GM23338 (cell line): ENCODE measurements around the gene SLC9C1. TPM values are rescaled to one million over a fixed set of nuclear protein-coding genes. Genes with fewer than 3 reads are reported as not detected.

Experiments used
- ATAC-seq: fragments of 200-7000 bp; cut with Tn5 transposase; 3 replicates; pipeline ENCODE4 v1.9.1; 2020
- DNase-seq: peaks from one replicate; pipeline ENCODE4 v3.0.0-alpha.2; 2015; ENCODE audit warnings: low spot score
- H2AFZ ChIP-seq: fragments of 200-600 bp; sonication (generic); 2 replicates; pipeline ENCODE4 v1.8.0; 2016; ENCODE audit warnings: antibody characterized with exemption, mild to moderate bottlenecking, moderate library complexity
- H3F3A ChIP-seq: fragments of 200-600 bp; sonication (generic); replicated peaks from 2 replicates; pipeline ENCODE4 v1.8.0; 2017; ENCODE audit warnings: antibody characterized with exemption, mixed run types, low read depth
- H3K27ac ChIP-seq: fragments of 200-600 bp; sonication (generic); 2 replicates; pipeline ENCODE4 v1.6.1; 2016; ENCODE audit warnings: low read depth
- H3K27me3 ChIP-seq: fragments of 200-600 bp; sonication (generic); 2 replicates; pipeline ENCODE4 v1.8.0; 2016; ENCODE audit warnings: mild to moderate bottlenecking, mixed run types, moderate library complexity; ENCODE audit not compliant: insufficient read depth
- H3K36me3 ChIP-seq: fragments of 200-600 bp; sonication (generic); 2 replicates; pipeline ENCODE4 v1.8.0; 2016; ENCODE audit warnings: mild to moderate bottlenecking; ENCODE audit not compliant: insufficient read depth
- H3K4me1 ChIP-seq: fragments of 200-600 bp; sonication (generic); 2 replicates; pipeline ENCODE4 v1.8.0; 2016; ENCODE audit warnings: mild to moderate bottlenecking, moderate library complexity; ENCODE audit not compliant: insufficient read depth
- H3K4me2 ChIP-seq: fragments of 200-600 bp; sonication (generic); 2 replicates; pipeline ENCODE4 v1.7.1; 2017; ENCODE audit warnings: mixed run types
- H3K4me3 ChIP-seq: fragments of 200-600 bp; sonication (generic); 2 replicates; pipeline ENCODE4 v1.6.1; 2016; ENCODE audit warnings: mixed run types
- H3K79me2 ChIP-seq: fragments of 200-600 bp; sonication (generic); replicated peaks from 2 replicates; pipeline ENCODE4 v1.8.0; 2017; ENCODE audit warnings: mild to moderate bottlenecking; ENCODE audit not compliant: insufficient read depth
- H3K9me2 ChIP-seq: fragments of 200-600 bp; sonication (generic); 2 replicates; pipeline ENCODE4 v1.8.0; 2017; ENCODE audit not compliant: insufficient read depth
- H4K20me1 ChIP-seq: fragments of 200-600 bp; sonication (generic); replicated peaks from 2 replicates; pipeline ENCODE4 v1.8.0; 2017; ENCODE audit warnings: mild to moderate bottlenecking; ENCODE audit not compliant: insufficient read depth
- H3K27ac Mint-ChIP-seq: 2 replicates; pipeline ENCODE4 v1.8.0; 2020; ENCODE audit warnings: inconsistent platforms, mild to moderate bottlenecking, moderate library complexity, mixed read lengths
- H3K27me3 Mint-ChIP-seq: 3 replicates; pipeline ENCODE4 v1.8.0; 2022; ENCODE audit warnings: low read depth, mild to moderate bottlenecking, moderate library complexity, mixed read lengths, inconsistent platforms; ENCODE audit not compliant: insufficient read depth, poor library complexity
- H3K36me3 Mint-ChIP-seq: 3 replicates; pipeline ENCODE4 v1.8.0; 2021; ENCODE audit warnings: low read depth, mild to moderate bottlenecking, inconsistent platforms, moderate library complexity, mixed read lengths
- H3K4me1 Mint-ChIP-seq: 3 replicates; pipeline ENCODE4 v1.8.0; 2020; ENCODE audit warnings: mild to moderate bottlenecking, inconsistent platforms, mixed read lengths
- H3K4me3 Mint-ChIP-seq: 3 replicates; pipeline ENCODE4 v1.8.0; 2021; ENCODE audit warnings: moderate library complexity, mild to moderate bottlenecking, inconsistent platforms, mixed read lengths
- H3K9me3 Mint-ChIP-seq: 3 replicates; pipeline ENCODE4 v1.8.0; 2020; ENCODE audit warnings: moderate library complexity, mild to moderate bottlenecking, inconsistent platforms, mixed read lengths
- ETS1 ChIP-seq: IDR thresholded peaks from 2 replicates; pipeline ENCODE4 v1.6.1; 2016; ENCODE audit warnings: antibody characterized with exemption
- EZH2phosphoT487 ChIP-seq: fragments of 200-600 bp; sonication (generic); IDR thresholded peaks from one replicate; pipeline ENCODE4 v1.8.1; 2018; ENCODE audit warnings: antibody characterized with exemption; ENCODE audit not compliant: unreplicated experiment
- JUNB ChIP-seq: IDR thresholded peaks from one replicate; pipeline ENCODE4 v1.6.1; 2016; ENCODE audit warnings: antibody characterized with exemption; ENCODE audit not compliant: unreplicated experiment
- POLR2AphosphoS5 ChIP-seq: IDR thresholded peaks from 2 replicates; pipeline ENCODE4 v1.6.1; 2016; ENCODE audit warnings: antibody characterized with exemption, low read depth
- REST ChIP-seq: IDR thresholded peaks from one replicate; pipeline ENCODE4 v1.6.1; 2018; ENCODE audit warnings: antibody characterized with exemption; ENCODE audit not compliant: unreplicated experiment
- STAT1 ChIP-seq: IDR thresholded peaks from one replicate; pipeline ENCODE4 v1.6.1; 2016; ENCODE audit warnings: antibody characterized with exemption; ENCODE audit not compliant: unreplicated experiment
- ZNF114 ChIP-seq: fragments of 250-450 bp; sonication (Bioruptor Pico); IDR thresholded peaks from 2 replicates; pipeline ENCODE4 v1.5.0; 2020; ENCODE audit warnings: mild to moderate bottlenecking, moderate library complexity
- ZNF331 ChIP-seq: fragments of 250-450 bp; sonication (Bioruptor Pico); IDR thresholded peaks from 2 replicates; pipeline ENCODE4 v1.5.0; 2020; ENCODE audit warnings: low read depth, mild to moderate bottlenecking, moderate library complexity
- ZNF462 ChIP-seq: fragments of 250-450 bp; sonication (Bioruptor Pico); IDR thresholded peaks from 2 replicates; pipeline ENCODE4 v1.5.0; 2020; ENCODE audit warnings: mild to moderate bottlenecking, moderate library complexity
- polyA plus RNA-seq: library from polyadenylated mRNA; unstranded; fragments of >200 nt; fragmentation: Nextera tagmentation; extraction: Ambion mirVana; gene quantifications from 2 replicates; pipeline ENCODE4 v1.2.1, GENCODE V29; 2016
- total RNA-seq: library from RNA; depleted of rRNA; stranded (reverse); fragments of >200 nt; shearing (Covaris generic); gene quantifications from 2 replicates; pipeline ENCODE4 v1.2.3, GENCODE V29; 2014

The SLC9C1 gene
- total and polyA plus RNA-seq, 2 experiments from 2014 or later = 0.97 to 1.8 TPM

GRCh38 chr3:112101916-112102315, 192.1 kb downstream of the SLC9C1 start (continued):
- no peak for TF ChIP-seq REST
- TF ChIP-seq STAT1 = no peak
- no peak for TF ChIP-seq JUNB
- no peak for TF ChIP-seq ZNF114
- no peak for TF ChIP-seq ZNF331 (CRISPR knock-in tag)

GRCh38 chr3:112097378-112097777, 196.6 kb downstream of the SLC9C1 start:
- no peak overlapping the region for H3K4me3 Mint-ChIP-seq
- no peak overlapping the region for H3K27ac ChIP-seq
- no peak overlapping the region for H3K27ac Mint-ChIP-seq
- TF ChIP-seq ZNF462 (CRISPR knock-in tag) = no peak
- TF ChIP-seq POLR2AphosphoS5 = no peak
- no peak for TF ChIP-seq ZNF114
- no peak for TF ChIP-seq ETS1
- TF ChIP-seq REST = no peak
- no peak for TF ChIP-seq EZH2phosphoT487
- TF ChIP-seq STAT1 = no peak

More at GRCh38 chr3:112097378-112097777, 196.6 kb downstream of the SLC9C1 start:
- DNase-seq (no peak), ATAC-seq (no peak)
- Mint-ChIP-seq H3K4me1 (peaks cover 12% of the 10 kb centered on the region), H3K27me3 (peaks cover 3% of the 10 kb centered on the region), H3K36me3 (no peaks in the 10 kb centered on the region; the same call in 1 of the 3 replicates), H3K9me3 (no peaks in the 10 kb centered on the region)
- no peaks in the 10 kb centered on the region for H4K20me1 ChIP-seq
- no peaks in the 10 kb centered on the region for H3K36me3 ChIP-seq
- no peak overlapping the region for H2AFZ ChIP-seq
- H3K79me2 ChIP-seq = peaks cover 6% of the 10 kb centered on the region
- H3K4me3 ChIP-seq = no peak overlapping the region
- peaks cover 4% of the 10 kb centered on the region; the same call in 1 of the 2 replicates for H3K9me2 ChIP-seq
- H3K4me2 ChIP-seq = no peak overlapping the region
- no peaks in the 10 kb centered on the region for H3K27me3 ChIP-seq
- H3K4me1 ChIP-seq = peaks cover 10% of the 10 kb centered on the region
- H3F3A ChIP-seq = no peaks in the 10 kb centered on the region
